HepG2 (cell line): Measurements from ENCODE around the gene RFTN1. TPM values are rescaled to one million over a fixed set of nuclear protein-coding genes. Genes with fewer than 3 reads are reported as not detected.

Experiments used
- HMG20B ChIP-seq: conservative IDR thresholded peaks from 2 replicates; pipeline ENCODE4 v1.6.1; 2016; ENCODE audit warnings: missing genetic modification reagents, missing compliant biosample characterization
- RCOR2 ChIP-seq: IDR thresholded peaks from 2 replicates; pipeline ENCODE4 v1.6.1; 2016; ENCODE audit warnings: missing biosample characterization, missing genetic modification reagents
- ZBTB42 ChIP-seq: sonication (generic); formaldehyde crosslinking; IDR thresholded peaks from 2 replicates; pipeline ENCODE4 v1.5.0; 2020; ENCODE audit warnings: mild to moderate bottlenecking, missing genetic modification reagents
- ZFAT ChIP-seq: sonication (generic); formaldehyde crosslinking; conservative IDR thresholded peaks from 2 replicates; pipeline ENCODE4 v1.8.1; 2023; ENCODE audit warnings: missing genetic modification reagents, inconsistent platforms
- ZNF670 ChIP-seq: sonication (generic); formaldehyde crosslinking; IDR thresholded peaks from 2 replicates; pipeline ENCODE4 v1.8.0; 2022; ENCODE audit warnings: mild to moderate bottlenecking, missing genetic modification reagents, borderline replicate concordance
- ZNF772 ChIP-seq: sonication (generic); formaldehyde crosslinking; IDR thresholded peaks from 2 replicates; pipeline ENCODE4 v1.5.0; 2020; ENCODE audit warnings: mild to moderate bottlenecking, missing genetic modification reagents
- polyA plus RNA-seq, 8 experiments: library from polyadenylated mRNA; depleted of rRNA in 3 of 8; stranded (reverse) in 7 of 8; unstranded in 1 of 8; fragments of >200 nt; fragmentation: Illumina TruSeq in 4 of 8; extraction: Trizol in 4 of 8; gene quantifications; 2 replicates each; pipeline versions ENCODE4 v1.2.1 to v1.2.3, GENCODE V29; 2011 to 2016; ENCODE audit warnings: low read depth in 4 of 8, missing spikeins in 1 of 8, mixed read lengths in 1 of 8; ENCODE audit not compliant: insufficient read depth in 1 of 8
- total RNA-seq, 5 experiments: library from RNA; depleted of rRNA; stranded (reverse); fragments of >200 nt; fragmentation: Illumina TruSeq; extraction: Trizol; gene quantifications; 2 replicates each; pipeline ENCODE4 v1.2.3, GENCODE V29; 2016; ENCODE audit warnings: low read depth in 1 of 5
- TF ChIP-seq, protein P1 (sequence below): sonication (generic); formaldehyde crosslinking; IDR thresholded peaks from 2 replicates; pipeline ENCODE4 v1.4.0; 2020; ENCODE audit warnings: missing genetic modification reagents, borderline replicate concordance
- TF ChIP-seq, protein P2 (sequence below): sonication (generic); formaldehyde crosslinking; IDR thresholded peaks from 2 replicates; pipeline ENCODE4 v1.4.0; 2020; ENCODE audit warnings: mild to moderate bottlenecking, missing genetic modification reagents

The RFTN1 gene
- total and polyA plus RNA-seq, 2 of the 13 experiments (the other 11 are each of a cell fraction or from before 2014, with no cell fraction given) = not detected

DNA sequence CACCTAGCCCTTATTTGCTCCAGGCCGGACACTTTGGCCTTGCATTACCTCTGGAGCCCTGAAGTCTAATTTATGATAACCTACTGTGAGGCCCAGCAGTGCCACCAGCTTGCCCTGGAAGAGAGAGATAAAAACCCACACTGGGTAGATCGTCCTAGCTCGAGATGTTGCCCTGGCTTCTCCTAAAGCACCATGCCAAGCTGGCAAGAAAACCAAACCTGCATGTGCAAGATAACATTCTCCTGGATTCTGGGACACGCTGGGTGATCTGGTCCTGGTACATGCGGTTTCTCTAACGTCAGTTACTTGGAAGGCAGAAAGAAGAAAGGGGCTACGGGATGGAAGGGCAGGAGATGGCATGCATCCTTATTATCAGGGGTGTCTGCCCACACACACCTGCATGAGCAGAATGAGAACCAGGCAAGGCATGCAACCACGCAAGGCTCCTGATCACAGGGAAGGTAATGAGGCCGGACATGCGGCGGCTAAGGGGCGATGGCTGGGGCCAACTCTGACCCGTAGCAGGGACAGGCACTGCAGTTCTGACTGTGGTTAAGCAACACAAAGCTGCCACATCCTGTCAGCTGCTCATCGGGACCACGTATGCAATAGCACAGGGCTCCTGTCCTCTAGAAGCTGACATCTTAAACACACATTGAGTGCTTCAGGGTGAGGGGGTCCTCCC lies 175.5 kb downstream of the RFTN1 start (continued):
- TF ChIP-seq, protein P1, sequence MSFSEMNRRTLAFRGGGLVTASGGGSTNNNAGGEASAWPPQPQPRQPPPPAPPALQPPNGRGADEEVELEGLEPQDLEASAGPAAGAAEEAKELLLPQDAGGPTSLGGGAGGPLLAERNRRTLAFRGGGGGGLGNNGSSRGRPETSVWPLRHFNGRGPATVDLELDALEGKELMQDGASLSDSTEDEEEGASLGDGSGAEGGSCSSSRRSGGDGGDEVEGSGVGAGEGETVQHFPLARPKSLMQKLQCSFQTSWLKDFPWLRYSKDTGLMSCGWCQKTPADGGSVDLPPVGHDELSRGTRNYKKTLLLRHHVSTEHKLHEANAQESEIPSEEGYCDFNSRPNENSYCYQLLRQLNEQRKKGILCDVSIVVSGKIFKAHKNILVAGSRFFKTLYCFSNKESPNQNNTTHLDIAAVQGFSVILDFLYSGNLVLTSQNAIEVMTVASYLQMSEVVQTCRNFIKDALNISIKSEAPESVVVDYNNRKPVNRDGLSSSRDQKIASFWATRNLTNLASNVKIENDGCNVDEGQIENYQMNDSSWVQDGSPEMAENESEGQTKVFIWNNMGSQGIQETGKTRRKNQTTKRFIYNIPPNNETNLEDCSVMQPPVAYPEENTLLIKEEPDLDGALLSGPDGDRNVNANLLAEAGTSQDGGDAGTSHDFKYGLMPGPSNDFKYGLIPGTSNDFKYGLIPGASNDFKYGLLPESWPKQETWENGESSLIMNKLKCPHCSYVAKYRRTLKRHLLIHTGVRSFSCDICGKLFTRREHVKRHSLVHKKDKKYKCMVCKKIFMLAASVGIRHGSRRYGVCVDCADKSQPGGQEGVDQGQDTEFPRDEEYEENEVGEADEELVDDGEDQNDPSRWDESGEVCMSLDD (CRISPR knock-in tag) = no peak
- TF ChIP-seq ZBTB42 = no peak
- TF ChIP-seq ZNF772 (CRISPR knock-in tag) = no peak
- TF ChIP-seq, protein P2, sequence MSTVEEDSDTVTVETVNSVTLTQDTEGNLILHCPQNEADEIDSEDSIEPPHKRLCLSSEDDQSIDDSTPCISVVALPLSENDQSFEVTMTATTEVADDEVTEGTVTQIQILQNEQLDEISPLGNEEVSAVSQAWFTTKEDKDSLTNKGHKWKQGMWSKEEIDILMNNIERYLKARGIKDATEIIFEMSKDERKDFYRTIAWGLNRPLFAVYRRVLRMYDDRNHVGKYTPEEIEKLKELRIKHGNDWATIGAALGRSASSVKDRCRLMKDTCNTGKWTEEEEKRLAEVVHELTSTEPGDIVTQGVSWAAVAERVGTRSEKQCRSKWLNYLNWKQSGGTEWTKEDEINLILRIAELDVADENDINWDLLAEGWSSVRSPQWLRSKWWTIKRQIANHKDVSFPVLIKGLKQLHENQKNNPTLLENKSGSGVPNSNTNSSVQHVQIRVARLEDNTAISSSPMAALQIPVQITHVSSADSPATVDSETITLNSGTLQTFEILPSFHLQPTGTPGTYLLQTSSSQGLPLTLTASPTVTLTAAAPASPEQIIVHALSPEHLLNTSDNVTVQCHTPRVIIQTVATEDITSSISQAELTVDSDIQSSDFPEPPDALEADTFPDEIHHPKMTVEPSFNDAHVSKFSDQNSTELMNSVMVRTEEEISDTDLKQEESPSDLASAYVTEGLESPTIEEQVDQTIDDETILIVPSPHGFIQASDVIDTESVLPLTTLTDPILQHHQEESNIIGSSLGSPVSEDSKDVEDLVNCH (CRISPR knock-in tag) = no peak
- TF ChIP-seq ZFAT (CRISPR knock-in tag) = no peak
- no peak for TF ChIP-seq ZNF670 (CRISPR knock-in tag)
- no peak for TF ChIP-seq RCOR2 (CRISPR knock-in tag)
- TF ChIP-seq HMG20B = no peak
